Stimulated activated CD4-positive, alpha-beta T cell treated with anti-CD3 and anti-CD28 coated beads, Interleukin-1b, Interleukin-23, amount 100 ng/mL, for 4 hours (primary cell): ENCODE data around the gene GPHN.
"Not testable (repeated sequence)": the region's sequence is repeated elsewhere in the genome, so short reads cannot be mapped to it uniquely, and the experiment has no call there.

Experiments
- DNase-seq, 2 donors: peaks; one replicate each; pipeline ENCODE4 v3.0.0-alpha.2; 2020; ENCODE audit warnings: low read depth in 2 of 2

Gene GPHN

GRCh38 chr14:66652525-66653106 lies 144.7 kb downstream of the GPHN start:
- DNase-seq = no peak

- DNase-seq = no peak
Observed at GRCh38 chr14:66657780-66658179, 149.8 kb downstream of the GPHN start.

- no peak for DNase-seq
Observed at GRCh38 chr14:66662374-66662773, 154.4 kb downstream of the GPHN start.

GRCh38 chr14:66677780-66678179 lies 169.8 kb downstream of the GPHN start:
- DNase-seq = no peak

- DNase-seq = no peak
Observed at GRCh38 chr14:66680216-66680615, 172.3 kb downstream of the GPHN start.

- no peak for DNase-seq
Observed at GRCh38 chr14:66696326-66696725, 188.4 kb downstream of the GPHN start.

GRCh38 chr14:66698503-66698902 lies 190.6 kb downstream of the GPHN start:
- DNase-seq = no peak

- no peak for DNase-seq
Observed at GRCh38 chr14:66701813-66702212, 193.9 kb downstream of the GPHN start.

- no peak for DNase-seq
Observed at GRCh38 chr14:66708267-66708666, 200.3 kb downstream of the GPHN start.

- no peak for DNase-seq
Observed at GRCh38 chr14:66709291-66709690, 201.3 kb downstream of the GPHN start.

- DNase-seq = not testable (repeated sequence)
Observed at GRCh38 chr14:66714291-66714690, 206.3 kb downstream of the GPHN start.

GRCh38 chr14:66715313-66715712 lies 207.4 kb downstream of the GPHN start:
- DNase-seq = not testable (repeated sequence)

GRCh38 chr14:66716227-66716626 lies 208.3 kb downstream of the GPHN start:
- no peak for DNase-seq

GRCh38 chr14:66717561-66718140 lies 209.7 kb downstream of the GPHN start:
- no peak for DNase-seq

GRCh38 chr14:66724996-66725395 lies 217.0 kb downstream of the GPHN start:
- DNase-seq = no peak

GRCh38 chr14:66731298-66731697 lies 223.4 kb downstream of the GPHN start:
- DNase-seq = not testable (repeated sequence)

- DNase-seq = no peak
Observed at GRCh38 chr14:66735853-66736252, 227.9 kb downstream of the GPHN start.

- no peak for DNase-seq
Observed at GRCh38 chr14:66739826-66740225, 231.9 kb downstream of the GPHN start.

GRCh38 chr14:66745078-66745477 lies 237.1 kb downstream of the GPHN start:
- DNase-seq = no peak

GRCh38 chr14:66746316-66747006 lies 238.5 kb downstream of the GPHN start:
- no peak for DNase-seq

GRCh38 chr14:66752109-66752508 lies 244.2 kb downstream of the GPHN start:
- DNase-seq = no peak

- DNase-seq = no peak
Observed at GRCh38 chr14:66758031-66758613, 250.2 kb downstream of the GPHN start.

GRCh38 chr14:66772146-66772545 lies 264.2 kb downstream of the GPHN start:
- DNase-seq = no peak
